Neuronal stem cell (in vitro differentiated cells): ENCODE measurements around the gene KDSR.
A peak's percentile ranks its signal among the peaks of the same experiment; 100 is the strongest.
"Not testable (repeated sequence)": the region's sequence is repeated elsewhere in the genome, so short reads cannot be mapped to it uniquely, and the experiment has no call there.

Experiments
- DNase-seq: peaks from one replicate; pipeline ENCODE4 v3.0.0-alpha.2; 2013; ENCODE audit warnings: low spot score
- H2AFZ ChIP-seq: one replicate; pipeline ENCODE4 v1.6.1; 2013; ENCODE audit warnings: mild to moderate bottlenecking, low read length, inconsistent platforms
- H2AK5ac ChIP-seq: 2 replicates; pipeline ENCODE4 v1.6.1; 2013; ENCODE audit warnings: low read depth, mild to moderate bottlenecking, inconsistent platforms, low read length, moderate library complexity, mixed read lengths
- H2BK120ac ChIP-seq: 2 replicates; pipeline ENCODE4 v1.6.1; 2013; ENCODE audit warnings: low read depth, mild to moderate bottlenecking, inconsistent platforms, low read length, moderate library complexity, mixed read lengths
- H2BK12ac ChIP-seq: one replicate; pipeline ENCODE4 v1.6.1; 2013; ENCODE audit warnings: low read length, inconsistent platforms
- H2BK15ac ChIP-seq: 2 replicates; pipeline ENCODE4 v1.6.1; 2013; ENCODE audit warnings: mild to moderate bottlenecking, low read length, inconsistent platforms, mixed read lengths
- H2BK5ac ChIP-seq: one replicate; pipeline ENCODE4 v1.6.1; 2013; ENCODE audit warnings: inconsistent platforms, mild to moderate bottlenecking, low read length, moderate library complexity
- H3K14ac ChIP-seq: one replicate; pipeline ENCODE4 v1.6.1; 2013; ENCODE audit warnings: low read length, inconsistent platforms
- H3K18ac ChIP-seq: 2 replicates; pipeline ENCODE4 v1.6.1; 2013; ENCODE audit warnings: low read length, inconsistent platforms
- H3K23ac ChIP-seq: 2 replicates; pipeline ENCODE4 v1.6.1; 2013; ENCODE audit warnings: low read depth, mild to moderate bottlenecking, mixed read lengths, low read length, inconsistent platforms; ENCODE audit not compliant: poor library complexity
- H3K27ac ChIP-seq: replicated peaks from 3 replicates; pipeline ENCODE4 v1.5.1; 2013; ENCODE audit warnings: low read length, inconsistent platforms
- H3K27me3 ChIP-seq, 3 experiments: 2 replicates each; pipeline ENCODE4 v1.6.1; 2013; ENCODE audit warnings: low read length in 3 of 3, mild to moderate bottlenecking in 2 of 3, inconsistent platforms in 1 of 3, low read depth in 1 of 3, mixed read lengths in 1 of 3, moderate library complexity in 1 of 3; ENCODE audit not compliant: control insufficient read depth in 3 of 3, insufficient read depth in 3 of 3
- H3K36me3 ChIP-seq, 2 donors: replicated peaks in 1 of 2; 2 replicates each; pipeline ENCODE4 v1.6.1; 2013; ENCODE audit warnings: low read length in 2 of 2; ENCODE audit not compliant: control insufficient read depth in 2 of 2, insufficient read depth in 2 of 2
- H3K4ac ChIP-seq: 2 replicates; pipeline ENCODE4 v1.6.1; 2013; ENCODE audit warnings: inconsistent platforms, mild to moderate bottlenecking, low read length, moderate library complexity
- H3K4me1 ChIP-seq, 2 donors: 1 replicate in 1 of 2; 2 replicates in 1 of 2; pipeline ENCODE4 v1.6.1; 2013; ENCODE audit warnings: low read length in 2 of 2, low read depth in 1 of 2; ENCODE audit not compliant: control insufficient read depth in 2 of 2, insufficient read depth in 1 of 2
- H3K4me2 ChIP-seq: one replicate; pipeline ENCODE4 v1.6.1; 2013; ENCODE audit warnings: mild to moderate bottlenecking, low read length, inconsistent platforms; ENCODE audit not compliant: insufficient read depth, poor library complexity, severe bottlenecking
- H3K4me3 ChIP-seq, 2 donors: 2 replicates each; pipeline ENCODE4 v1.5.1; 2013; ENCODE audit warnings: low read length in 2 of 2, mild to moderate bottlenecking in 2 of 2, inconsistent platforms in 1 of 2, moderate library complexity in 1 of 2
- H3K79me1 ChIP-seq: one replicate; pipeline ENCODE4 v1.6.1; 2013; ENCODE audit warnings: low read depth, mild to moderate bottlenecking, inconsistent platforms, low read length, moderate library complexity
- H3K9ac ChIP-seq: one replicate; pipeline ENCODE4 v1.6.1; 2013; ENCODE audit warnings: mild to moderate bottlenecking, low read depth, low read length, inconsistent platforms; ENCODE audit not compliant: poor library complexity
- H3K9me3 ChIP-seq, 2 donors: replicated peaks in 1 of 2; 2 replicates each; pipeline versions ENCODE3 to v1.6.1; 2013; ENCODE audit warnings: low read length in 2 of 2, mild to moderate bottlenecking in 2 of 2, inconsistent platforms in 1 of 2, low read depth in 1 of 2, mixed read lengths in 1 of 2, moderate library complexity in 1 of 2; ENCODE audit not compliant: control insufficient read depth in 2 of 2, insufficient read depth in 1 of 2
- H4K8ac ChIP-seq: one replicate; pipeline ENCODE4 v1.6.1; 2013; ENCODE audit warnings: low read depth, mild to moderate bottlenecking, inconsistent platforms, low read length, moderate library complexity
- H4K91ac ChIP-seq: one replicate; pipeline ENCODE4 v1.6.1; 2013; ENCODE audit warnings: low read length, low read depth, mild to moderate bottlenecking, inconsistent platforms; ENCODE audit not compliant: poor library complexity
- WGBS, 2 donors: extraction: QIAGEN DNeasy Blood & Tissue Kit; methylation state at CpG; one replicate each; pipeline ENCODE4 v1.1.7; 2013; ENCODE audit warnings: missing lambda C conversion rate in 2 of 2, mixed read lengths in 1 of 2; ENCODE audit not compliant: insufficient read length in 2 of 2, insufficient replicate concordance in 1 of 2; ENCODE audit errors: extremely low coverage in 2 of 2; 5-methylcytosine and 5-hydroxymethylcytosine counted together

The KDSR gene

DNA sequence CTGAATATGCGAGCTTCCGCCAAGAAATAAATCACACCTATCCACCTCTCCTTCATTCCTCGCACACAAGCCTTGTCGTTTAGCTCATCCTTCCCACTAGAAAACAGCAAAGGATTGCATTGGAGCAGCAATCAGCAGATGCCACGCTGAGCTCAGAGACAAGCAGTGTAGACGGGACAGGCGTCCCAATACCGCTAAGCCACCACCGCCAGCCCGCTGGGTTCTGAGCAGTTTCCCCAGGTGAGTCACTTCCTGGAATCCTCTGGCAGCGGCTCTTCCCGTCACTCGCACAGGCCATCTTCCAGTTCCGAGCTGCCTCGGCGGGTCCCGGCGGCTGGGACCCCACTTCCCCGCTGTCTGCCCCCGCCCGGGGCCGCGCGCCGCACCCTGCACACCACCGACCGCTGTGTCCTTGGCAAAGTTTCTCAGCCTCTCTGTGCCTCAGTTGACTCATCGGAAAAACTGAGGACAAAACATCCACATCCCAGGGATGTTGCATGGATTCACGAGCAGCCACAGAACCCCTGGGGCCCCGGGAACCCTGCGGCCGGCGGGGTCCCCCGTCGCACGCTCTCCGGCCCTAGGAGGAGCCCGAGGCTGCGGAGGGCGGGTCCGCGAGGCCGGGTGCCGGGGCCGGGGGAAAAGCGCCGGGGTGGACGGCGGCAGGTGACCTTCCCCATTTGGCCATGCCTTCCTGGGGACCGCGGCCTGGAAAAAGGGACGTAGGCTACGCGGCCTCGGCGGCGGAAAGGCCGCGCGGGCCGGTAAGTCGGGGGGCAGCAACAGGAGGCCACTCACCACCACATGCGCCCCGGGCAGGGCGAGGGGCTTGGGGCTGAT is 573 bp downstream of the KDSR start:
- Histone ChIP-seq H3K9me3 (peaks cover 6 to 7% of the 10 kb centered on the region in 2 donors), H3K4me3 (peak overlapping the region; percentile 64 to 98), H3K4ac (no peak overlapping the region), H3K79me1 (peaks cover 2% of the 10 kb centered on the region), H2BK5ac (peak overlapping the region; percentile 83), H3K18ac (peak overlapping the region; percentile 89), H3K27me3 (no peaks in the 10 kb centered on the region), H4K8ac (no peak overlapping the region), H3K4me2 (peak overlapping the region; percentile 65), H2BK15ac (peak overlapping the region; percentile 51), H4K91ac (no peak overlapping the region), H3K9ac (peak overlapping the region; percentile 90), H2BK12ac (no peak overlapping the region), H3K23ac (peak overlapping the region; percentile 45), H3K27ac (peak overlapping the region; percentile 57), H2AK5ac (peak overlapping the region; percentile 74), H2BK120ac (no peak overlapping the region), H3K14ac (peak overlapping the region; percentile 84), H3K36me3 (peaks cover 7 to 23% of the 10 kb centered on the region in 2 donors), H2AFZ (peak overlapping the region; percentile 88), H3K4me1 (peaks cover 2 to 10% of the 10 kb centered on the region in 2 donors)
- DNase-seq = peak; percentile 14
- no CpG with 5 or more reads among the region's 65 CpGs for WGBS, 2 donors

DNA sequence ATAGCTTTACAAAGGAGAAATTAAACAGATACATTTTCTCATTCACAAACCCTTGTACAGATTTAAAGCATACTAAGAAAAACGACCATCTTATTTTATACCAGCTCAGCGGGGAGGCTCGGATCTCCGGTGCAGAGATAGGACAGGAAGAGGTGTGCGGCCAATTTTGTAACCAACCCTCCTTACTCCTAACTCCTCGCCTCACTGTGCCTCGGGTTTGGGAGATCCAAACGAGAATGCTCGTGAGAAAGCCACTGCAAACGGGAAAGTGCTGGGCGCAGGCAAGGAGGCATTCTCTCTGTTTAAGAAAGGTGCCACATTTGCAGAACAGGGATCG is 1.2 kb downstream of the KDSR start:
- no peak overlapping the region for H3K23ac ChIP-seq
- no peak overlapping the region for H3K27ac ChIP-seq
- H2AK5ac ChIP-seq = no peak overlapping the region
- peak overlapping the region; percentile 64 to 98 for H3K4me3 ChIP-seq
- H3K14ac ChIP-seq = no peak overlapping the region
- H2BK15ac ChIP-seq = no peak overlapping the region
- no peak overlapping the region for H3K4ac ChIP-seq
- no peaks in the 10 kb centered on the region for H3K27me3 ChIP-seq
- H3K9me3 ChIP-seq = peaks cover 6 to 7% of the 10 kb centered on the region in 2 donors
- no peak overlapping the region for H4K8ac ChIP-seq
- peak overlapping the region; percentile 90 for H3K9ac ChIP-seq
- WGBS, 2 donors = no CpG with 5 or more reads among the region's 12 CpGs
- no peak overlapping the region for H4K91ac ChIP-seq
- no peak overlapping the region for H3K18ac ChIP-seq
- no peak overlapping the region for H2BK120ac ChIP-seq
- peak overlapping the region; percentile 65 for H3K4me2 ChIP-seq
- H3K36me3 ChIP-seq = peaks cover 7 to 28% of the 10 kb centered on the region in 2 donors
- no peak overlapping the region for H2BK12ac ChIP-seq
- H2AFZ ChIP-seq = peak overlapping the region; percentile 88
- peaks cover 2% of the 10 kb centered on the region for H3K79me1 ChIP-seq
- H2BK5ac ChIP-seq = no peak overlapping the region
- DNase-seq = peak; percentile 1
- peaks cover 2 to 10% of the 10 kb centered on the region in 2 donors for H3K4me1 ChIP-seq

DNA sequence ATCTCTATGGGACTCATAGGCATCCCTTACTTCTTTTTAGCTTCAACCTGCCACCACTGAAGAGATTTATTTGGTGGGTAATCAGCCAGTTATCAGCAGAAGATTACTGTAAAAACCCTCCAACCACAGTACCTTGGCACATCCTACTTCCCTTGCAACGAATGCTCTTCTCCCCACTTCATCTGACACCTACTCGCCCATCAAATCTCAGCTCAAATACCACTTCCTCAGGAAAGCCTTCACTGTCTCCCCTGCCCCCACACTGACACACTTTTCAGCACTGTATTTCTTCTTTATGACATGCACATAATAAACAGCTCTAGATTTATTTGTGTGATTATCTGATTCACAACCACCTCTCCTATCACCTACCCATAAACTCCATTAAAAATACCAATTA is 3.1 kb downstream of the KDSR start:
- H3K4me3 ChIP-seq = peak overlapping the region in 1 of 2 donors; percentile 35
- H3K9ac ChIP-seq = no peak overlapping the region
- H3K27me3 ChIP-seq = no peaks in the 10 kb centered on the region
- no peak overlapping the region for H2BK120ac ChIP-seq
- H3K79me1 ChIP-seq = peaks cover 2% of the 10 kb centered on the region
- H3K4ac ChIP-seq = no peak overlapping the region
- H3K4me2 ChIP-seq = no peak overlapping the region
- H2BK5ac ChIP-seq = no peak overlapping the region
- H3K4me1 ChIP-seq = peaks cover 2 to 10% of the 10 kb centered on the region in 2 donors
- no peak overlapping the region for H3K14ac ChIP-seq
- no peak overlapping the region for H3K23ac ChIP-seq
- WGBS, 2 donors = no CpG with 5 or more reads among the region's 2 CpGs
- H4K8ac ChIP-seq = no peak overlapping the region
- peaks cover 11 to 46% of the 10 kb centered on the region in 2 donors for H3K36me3 ChIP-seq
- no peak overlapping the region for H4K91ac ChIP-seq
- H3K18ac ChIP-seq = no peak overlapping the region
- no peak overlapping the region for H3K27ac ChIP-seq
- no peak overlapping the region for H2BK12ac ChIP-seq
- no peak overlapping the region for H2BK15ac ChIP-seq
- H3K9me3 ChIP-seq = peaks cover under 1 to 1% of the 10 kb centered on the region in 2 donors
- no peak overlapping the region for H2AFZ ChIP-seq
- no peak overlapping the region for H2AK5ac ChIP-seq
- no peak for DNase-seq

DNA sequence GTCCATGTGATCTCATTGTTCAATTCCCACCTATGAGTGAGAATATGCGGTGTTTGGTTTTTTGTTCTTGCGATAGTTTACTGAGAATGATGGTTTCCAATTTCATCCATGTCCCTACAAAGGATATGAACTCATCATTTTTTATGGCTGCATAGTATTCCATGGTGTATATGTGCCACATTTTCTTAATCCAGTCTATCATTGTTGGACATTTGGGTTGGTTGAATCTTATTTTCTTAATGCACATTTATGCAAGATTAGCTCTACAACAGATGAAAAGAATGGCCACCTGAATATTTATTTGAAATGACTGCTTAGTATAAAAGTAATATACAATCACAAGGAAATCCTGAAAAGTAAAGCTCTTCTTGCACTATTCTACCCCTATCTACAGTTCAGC is 3.6 kb downstream of the KDSR start:
- no CpG with 5 or more reads among the region's 2 CpGs for WGBS, 2 donors

More for the DNA sequence above, 3.6 kb downstream of the KDSR start:
- H3K4ac ChIP-seq, H2BK15ac ChIP-seq, H3K4me2 ChIP-seq, H3K9me3 ChIP-seq, H4K8ac ChIP-seq, H3K18ac ChIP-seq, H2BK5ac ChIP-seq, H2BK120ac ChIP-seq, H2AK5ac ChIP-seq, H2BK12ac ChIP-seq, H3K79me1 ChIP-seq, H3K27ac ChIP-seq, H3K4me3 ChIP-seq, DNase-seq, H2AFZ ChIP-seq, H3K23ac ChIP-seq, H3K27me3 ChIP-seq, H4K91ac ChIP-seq, H3K9ac ChIP-seq, H3K14ac ChIP-seq: not testable (repeated sequence)
- peaks cover 2 to 10% of the 10 kb centered on the region in 2 donors for H3K4me1 ChIP-seq
- peaks cover 11 to 49% of the 10 kb centered on the region in 2 donors for H3K36me3 ChIP-seq
